ENCODE data around the gene HCRTR1.
A peak's percentile ranks its signal among the peaks of the same experiment; 100 is the strongest.

The HCRTR1 gene

DNA sequence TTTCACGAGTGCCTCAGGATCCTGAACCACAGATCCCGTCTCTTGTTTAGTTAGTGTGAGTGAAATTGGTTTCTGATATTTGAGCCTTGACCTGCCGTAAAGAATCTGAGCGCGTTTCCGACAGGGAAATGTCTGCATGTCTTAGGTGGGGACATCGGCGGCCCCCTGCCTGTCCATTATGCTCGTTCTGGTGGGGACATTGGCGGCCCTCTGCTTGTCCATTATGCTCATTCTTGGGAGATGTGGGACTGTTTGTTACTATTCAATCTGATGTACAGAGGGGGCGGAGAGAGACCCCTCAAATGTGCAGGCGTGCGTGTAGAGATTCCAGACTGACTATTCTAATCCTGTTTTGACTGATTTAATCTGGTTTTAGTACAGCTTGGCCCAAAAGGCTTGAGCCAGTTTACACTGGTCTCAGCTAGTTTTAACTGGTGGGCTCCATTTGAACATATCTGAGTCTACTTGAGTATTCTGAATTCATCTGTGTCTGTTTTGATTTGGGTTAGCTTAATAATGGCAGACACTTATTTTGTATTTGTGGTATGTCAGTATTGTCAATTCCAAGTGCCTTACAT is 47.8 kb upstream of the HCRTR1 start:
- no peaks in the 10 kb centered on the region for H3K79me2 ChIP-seq (ENCODE audit: insufficient read depth, low read length)
- H3K27me3 ChIP-seq (ENCODE audit: insufficient read depth, low read length, poor library complexity, severe bottlenecking): no peaks in the 10 kb centered on the region
- no peaks in the 10 kb centered on the region for H3K9me2 ChIP-seq (replicated peaks; ENCODE audit: low read depth, low read length)
- H3K9ac ChIP-seq (ENCODE audit: low read depth, low read length, poor library complexity, severe bottlenecking): no peak overlapping the region
- H2AFZ ChIP-seq (ENCODE audit: low read length): no peak overlapping the region
- no peak for TF ChIP-seq EZH2phosphoT487 (IDR thresholded peaks at IDR 0.05; ENCODE audit: borderline replicate concordance)
- TF ChIP-seq, protein P1, sequence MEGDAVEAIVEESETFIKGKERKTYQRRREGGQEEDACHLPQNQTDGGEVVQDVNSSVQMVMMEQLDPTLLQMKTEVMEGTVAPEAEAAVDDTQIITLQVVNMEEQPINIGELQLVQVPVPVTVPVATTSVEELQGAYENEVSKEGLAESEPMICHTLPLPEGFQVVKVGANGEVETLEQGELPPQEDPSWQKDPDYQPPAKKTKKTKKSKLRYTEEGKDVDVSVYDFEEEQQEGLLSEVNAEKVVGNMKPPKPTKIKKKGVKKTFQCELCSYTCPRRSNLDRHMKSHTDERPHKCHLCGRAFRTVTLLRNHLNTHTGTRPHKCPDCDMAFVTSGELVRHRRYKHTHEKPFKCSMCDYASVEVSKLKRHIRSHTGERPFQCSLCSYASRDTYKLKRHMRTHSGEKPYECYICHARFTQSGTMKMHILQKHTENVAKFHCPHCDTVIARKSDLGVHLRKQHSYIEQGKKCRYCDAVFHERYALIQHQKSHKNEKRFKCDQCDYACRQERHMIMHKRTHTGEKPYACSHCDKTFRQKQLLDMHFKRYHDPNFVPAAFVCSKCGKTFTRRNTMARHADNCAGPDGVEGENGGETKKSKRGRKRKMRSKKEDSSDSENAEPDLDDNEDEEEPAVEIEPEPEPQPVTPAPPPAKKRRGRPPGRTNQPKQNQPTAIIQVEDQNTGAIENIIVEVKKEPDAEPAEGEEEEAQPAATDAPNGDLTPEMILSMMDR (conservative IDR thresholded peaks at IDR 0.05; ENCODE audit: low read length): no peak
- H3K4me2 ChIP-seq (ENCODE audit: low read depth, low read length, poor library complexity, severe bottlenecking): no peak overlapping the region
- no peaks in the 10 kb centered on the region for H4K20me1 ChIP-seq (ENCODE audit: insufficient read depth, low read length, poor library complexity, severe bottlenecking)
- H3K36me3 ChIP-seq (ENCODE audit: insufficient read depth, low read length): no peaks in the 10 kb centered on the region
- H3K9me3 ChIP-seq (ENCODE audit: insufficient read depth, low read depth, low read length): no peaks in the 10 kb centered on the region
- H3K4me1 ChIP-seq (ENCODE audit: insufficient read depth, low read length, poor library complexity, severe bottlenecking): peaks cover 9% of the 10 kb centered on the region
- no peaks in the 10 kb centered on the region for H3F3A ChIP-seq (ENCODE audit: low read depth)
- no peak overlapping the region for H3K4me3 ChIP-seq (ENCODE audit: low read length, poor library complexity, severe bottlenecking)

DNA sequence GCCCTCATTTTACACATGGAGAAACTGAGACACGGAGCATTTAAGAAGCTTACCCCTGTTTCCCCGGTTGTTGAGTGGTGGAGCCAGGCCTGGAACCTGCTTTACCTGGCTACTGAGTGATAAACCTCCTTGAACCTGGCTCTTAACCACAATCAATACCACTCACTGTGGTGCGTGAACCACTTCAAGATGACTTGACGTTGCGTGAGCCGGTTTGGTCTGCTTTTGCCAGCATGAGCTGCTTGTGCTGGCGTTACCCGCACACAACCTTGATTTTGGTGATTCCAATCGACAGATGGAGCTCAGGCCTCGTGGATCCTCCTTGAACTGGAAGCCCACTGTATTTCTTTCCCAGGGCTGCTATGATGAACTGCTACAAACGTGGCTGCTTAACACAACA is 47.3 kb upstream of the HCRTR1 start:
- Histone ChIP-seq H3K4me3 (ENCODE audit: low read length, poor library complexity, severe bottlenecking) (no peak overlapping the region), H3K4me1 (ENCODE audit: insufficient read depth, low read length, poor library complexity, severe bottlenecking) (peaks cover 9% of the 10 kb centered on the region), H3F3A (ENCODE audit: low read depth) (no peaks in the 10 kb centered on the region), H3K79me2 (ENCODE audit: insufficient read depth, low read length) (no peaks in the 10 kb centered on the region), H3K9ac (ENCODE audit: low read depth, low read length, poor library complexity, severe bottlenecking) (no peak overlapping the region), H3K9me2 (replicated peaks; ENCODE audit: low read depth, low read length) (no peaks in the 10 kb centered on the region), H4K20me1 (ENCODE audit: insufficient read depth, low read length, poor library complexity, severe bottlenecking) (no peaks in the 10 kb centered on the region), H2AFZ (ENCODE audit: low read length) (no peak overlapping the region), H3K27me3 (ENCODE audit: insufficient read depth, low read length, poor library complexity, severe bottlenecking) (no peaks in the 10 kb centered on the region), H3K9me3 (ENCODE audit: insufficient read depth, low read depth, low read length) (no peaks in the 10 kb centered on the region), H3K4me2 (ENCODE audit: low read depth, low read length, poor library complexity, severe bottlenecking) (no peak overlapping the region), H3K36me3 (ENCODE audit: insufficient read depth, low read length) (no peaks in the 10 kb centered on the region)
- TF ChIP-seq, protein P1 (conservative IDR thresholded peaks at IDR 0.05; ENCODE audit: low read length): no peak
- TF ChIP-seq EZH2phosphoT487 (IDR thresholded peaks at IDR 0.05; ENCODE audit: borderline replicate concordance): no peak

DNA sequence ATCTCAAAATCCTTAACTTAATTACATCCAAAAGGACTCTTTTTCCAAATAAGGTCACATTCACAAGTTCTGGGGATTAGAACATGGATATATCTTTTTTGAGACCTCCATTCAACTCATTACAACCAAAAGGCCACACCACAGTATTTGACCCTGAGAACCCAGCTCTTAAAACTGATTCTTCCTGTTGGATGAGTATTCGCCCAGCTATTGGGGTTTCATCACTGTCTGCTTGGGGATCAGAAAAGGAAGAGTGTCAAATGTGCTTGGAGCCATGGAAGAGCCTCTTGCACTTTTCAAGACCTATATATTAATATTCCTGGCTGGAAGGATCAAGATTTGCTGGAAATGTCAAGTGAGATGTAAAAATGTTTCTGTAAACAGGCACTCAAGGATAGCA is 46.6 kb upstream of the HCRTR1 start:
- Histone ChIP-seq H3K4me1 (ENCODE audit: insufficient read depth, low read length, poor library complexity, severe bottlenecking) (peaks cover 9% of the 10 kb centered on the region), H3K27me3 (ENCODE audit: insufficient read depth, low read length, poor library complexity, severe bottlenecking) (no peaks in the 10 kb centered on the region), H3K4me2 (ENCODE audit: low read depth, low read length, poor library complexity, severe bottlenecking) (no peak overlapping the region), H3K4me3 (ENCODE audit: low read length, poor library complexity, severe bottlenecking) (no peak overlapping the region), H3K9ac (ENCODE audit: low read depth, low read length, poor library complexity, severe bottlenecking) (peak overlapping the region; percentile 4), H3K9me2 (replicated peaks; ENCODE audit: low read depth, low read length) (no peaks in the 10 kb centered on the region), H3K36me3 (ENCODE audit: insufficient read depth, low read length) (no peaks in the 10 kb centered on the region), H4K20me1 (ENCODE audit: insufficient read depth, low read length, poor library complexity, severe bottlenecking) (no peaks in the 10 kb centered on the region), H3K9me3 (ENCODE audit: insufficient read depth, low read depth, low read length) (no peaks in the 10 kb centered on the region), H3F3A (ENCODE audit: low read depth) (no peaks in the 10 kb centered on the region), H2AFZ (ENCODE audit: low read length) (no peak overlapping the region), H3K79me2 (ENCODE audit: insufficient read depth, low read length) (no peaks in the 10 kb centered on the region)
- TF ChIP-seq, protein P1 (conservative IDR thresholded peaks at IDR 0.05; ENCODE audit: low read length): no peak
- TF ChIP-seq EZH2phosphoT487 (IDR thresholded peaks at IDR 0.05; ENCODE audit: borderline replicate concordance): no peak
